Left ventricle myocardium inferior (tissue), 1 donor: ENCODE data around the gene MMP24. TPM values are rescaled to one million over a fixed set of nuclear protein-coding genes. Genes with fewer than 3 reads are reported as not detected.
A peak's percentile ranks its signal among the peaks of the same experiment; 100 is the strongest.
"Not testable (repeated sequence)": the region's sequence is repeated elsewhere in the genome, so short reads cannot be mapped to it uniquely, and the experiment has no call there.

ENCODE experiments used
- DNase-seq: peaks from one replicate; pipeline ENCODE4 v3.0.0-alpha.2; 2020
- H3K27ac ChIP-seq: fragments of 200-600 bp; replicated peaks from 2 replicates; pipeline ENCODE4 v1.8.0; 2021
- H3K27me3 ChIP-seq: fragments of 200-600 bp; 2 replicates; pipeline ENCODE4 v1.8.0; 2021; ENCODE audit warnings: low read depth
- H3K36me3 ChIP-seq: fragments of 200-600 bp; 2 replicates; pipeline ENCODE4 v1.8.0; 2021
- H3K4me1 ChIP-seq: fragments of 200-600 bp; 2 replicates; pipeline ENCODE4 v1.8.0; 2021
- H3K4me3 ChIP-seq: fragments of 200-600 bp; 2 replicates; pipeline ENCODE4 v1.8.0; 2021; ENCODE audit warnings: mild to moderate bottlenecking, moderate library complexity
- H3K9me3 ChIP-seq: fragments of 200-600 bp; replicated peaks from 2 replicates; pipeline ENCODE4 v1.8.0; 2021
- intact Hi-C: fragments of 100-400 bp; cut with micrococcal nuclease; formaldehyde crosslinking; loops from one replicate; pipeline ENCODE4 v1.11.0; 2022
- total RNA-seq: library from RNA; stranded (reverse); fragmentation: NEBNext Ultra II Directional; extraction: Animal tissue kit (Norgen Biotek cat#: 25700); gene quantifications from one replicate; pipeline ENCODE4 v1.2.1, GENCODE V29; 2021
- TF ChIP-seq, protein P1 (sequence below): fragments of 200-600 bp; IDR thresholded peaks from 2 replicates; pipeline ENCODE4 v1.8.0; 2021; ENCODE audit warnings: antibody characterized with exemption, mild to moderate bottlenecking, borderline replicate concordance
- donor health status: DM: no; HTN: yes; CAD: no; lungs with severe emphysema.

The MMP24 gene
- total RNA-seq, 1 donor from 2014 or later, result 0.25 TPM

DNA sequence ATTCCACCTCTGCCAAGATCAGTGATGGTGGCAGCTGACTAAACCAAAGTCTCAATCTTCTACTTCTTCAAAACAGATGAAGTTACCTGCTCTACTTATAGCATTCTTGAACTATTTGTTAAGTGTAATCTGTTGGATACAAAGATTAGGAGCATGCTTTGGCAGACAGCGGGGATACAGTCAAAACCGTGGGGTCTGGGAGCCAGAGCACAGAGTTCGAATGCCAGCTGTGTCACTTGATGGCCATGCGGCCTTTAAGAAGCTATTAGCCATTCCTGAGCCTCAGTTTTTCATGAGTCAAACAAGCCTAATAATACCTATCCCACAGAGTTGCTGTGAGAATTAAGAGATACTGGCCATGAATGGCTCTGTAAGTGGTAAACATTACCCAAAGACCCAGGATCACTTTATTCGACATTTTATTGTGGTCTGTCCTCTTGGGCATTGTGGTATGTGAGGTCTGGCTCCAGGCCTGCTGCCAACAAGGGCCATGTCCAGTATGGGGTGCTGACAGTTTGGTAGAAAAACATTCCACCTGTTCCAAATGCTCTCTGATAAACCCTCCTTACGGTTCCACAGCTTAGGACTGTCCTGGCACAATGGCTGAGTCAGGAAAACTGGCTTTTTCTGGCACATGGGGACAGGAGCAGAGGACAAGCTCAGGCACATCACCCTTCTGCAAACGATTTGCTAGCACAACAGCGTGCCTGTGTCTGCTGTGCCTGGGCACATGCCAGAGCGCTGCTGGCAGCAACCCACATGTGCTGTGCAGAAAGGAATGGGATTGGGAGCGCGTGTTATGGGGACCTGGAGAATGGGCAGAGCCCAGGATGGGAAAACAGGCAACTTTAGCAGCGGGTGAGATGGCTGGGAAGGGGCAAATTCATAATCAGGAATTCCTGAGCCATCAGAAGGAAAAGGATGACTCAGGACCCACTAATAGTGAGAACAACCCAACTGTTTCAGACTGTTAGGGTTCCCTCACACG lies 81.5 kb downstream of the MMP24 start:
- TF ChIP-seq, protein P1, sequence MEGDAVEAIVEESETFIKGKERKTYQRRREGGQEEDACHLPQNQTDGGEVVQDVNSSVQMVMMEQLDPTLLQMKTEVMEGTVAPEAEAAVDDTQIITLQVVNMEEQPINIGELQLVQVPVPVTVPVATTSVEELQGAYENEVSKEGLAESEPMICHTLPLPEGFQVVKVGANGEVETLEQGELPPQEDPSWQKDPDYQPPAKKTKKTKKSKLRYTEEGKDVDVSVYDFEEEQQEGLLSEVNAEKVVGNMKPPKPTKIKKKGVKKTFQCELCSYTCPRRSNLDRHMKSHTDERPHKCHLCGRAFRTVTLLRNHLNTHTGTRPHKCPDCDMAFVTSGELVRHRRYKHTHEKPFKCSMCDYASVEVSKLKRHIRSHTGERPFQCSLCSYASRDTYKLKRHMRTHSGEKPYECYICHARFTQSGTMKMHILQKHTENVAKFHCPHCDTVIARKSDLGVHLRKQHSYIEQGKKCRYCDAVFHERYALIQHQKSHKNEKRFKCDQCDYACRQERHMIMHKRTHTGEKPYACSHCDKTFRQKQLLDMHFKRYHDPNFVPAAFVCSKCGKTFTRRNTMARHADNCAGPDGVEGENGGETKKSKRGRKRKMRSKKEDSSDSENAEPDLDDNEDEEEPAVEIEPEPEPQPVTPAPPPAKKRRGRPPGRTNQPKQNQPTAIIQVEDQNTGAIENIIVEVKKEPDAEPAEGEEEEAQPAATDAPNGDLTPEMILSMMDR, result no peak
- intact Hi-C loops, result loop anchor here (10.0 kb wide), 1 partner anchor 137 kb away; no protein-coding TSS in a partner anchor

DNA sequence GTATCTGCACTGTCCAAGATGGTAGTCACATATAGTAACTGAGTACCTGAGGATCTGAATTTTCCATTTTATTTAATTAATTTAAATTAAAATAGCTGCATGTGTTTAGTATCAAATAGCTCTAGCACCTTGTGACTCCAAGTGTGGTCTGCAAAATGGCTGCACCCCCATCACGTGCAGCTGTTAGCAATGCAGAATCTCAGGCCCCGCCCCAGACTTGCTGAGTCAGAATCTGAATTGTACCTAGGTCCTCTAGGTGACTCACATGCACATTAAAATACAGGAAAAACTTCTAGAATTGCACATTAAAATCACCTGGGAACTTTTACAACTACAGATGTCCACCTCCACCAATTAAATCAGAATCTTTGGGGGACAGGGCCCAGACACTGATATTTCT lies 84.9 kb downstream of the MMP24 start:
- no peak overlapping the region for H3K4me3 ChIP-seq
- TF ChIP-seq, protein P1, result no peak
- no peaks in the 10 kb centered on the region for H3K9me3 ChIP-seq
- intact Hi-C loops, result no loop called here
- H3K27ac ChIP-seq, result no peak overlapping the region
- H3K4me1 ChIP-seq, result peaks cover 29% of the 10 kb centered on the region
- peaks cover 27% of the 10 kb centered on the region for H3K36me3 ChIP-seq
- no peak for DNase-seq
- H3K27me3 ChIP-seq, result no peaks in the 10 kb centered on the region

More for the DNA sequence above, 81.5 kb downstream of the MMP24 start:
- Histone ChIP-seq H3K4me3 (no peak overlapping the region), H3K36me3 (peaks cover 22% of the 10 kb centered on the region), H3K4me1 (peaks cover 33% of the 10 kb centered on the region), H3K27ac (peak overlapping the region; percentile 78), H3K27me3 (no peaks in the 10 kb centered on the region), H3K9me3 (no peaks in the 10 kb centered on the region)
- peak; percentile 77 for DNase-seq

DNA sequence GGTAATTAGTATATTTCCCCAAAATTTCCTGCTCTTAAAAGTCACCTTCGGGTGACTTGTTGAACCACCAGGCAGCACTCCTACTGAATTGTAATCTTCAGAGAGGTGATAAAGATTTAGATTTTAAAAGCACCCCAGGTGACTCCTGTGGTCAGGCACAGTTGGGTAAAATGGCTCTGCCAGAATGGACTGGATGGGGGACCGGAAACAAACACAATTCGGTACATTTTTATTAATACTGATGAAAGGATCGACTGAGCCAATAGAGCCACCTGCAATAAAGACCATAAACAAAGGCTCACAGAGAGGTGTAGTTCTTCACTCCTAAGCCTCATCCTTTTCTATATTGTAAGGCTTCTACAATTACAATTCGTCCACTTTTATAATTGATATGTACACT lies 85.3 kb downstream of the MMP24 start:
- Histone ChIP-seq H3K36me3 (peaks cover 27% of the 10 kb centered on the region), H3K27me3 (no peaks in the 10 kb centered on the region), H3K27ac (no peak overlapping the region), H3K4me3 (no peak overlapping the region), H3K9me3 (no peaks in the 10 kb centered on the region), H3K4me1 (peaks cover 24% of the 10 kb centered on the region)
- no peak for DNase-seq
- intact Hi-C loops, result no loop called here
- TF ChIP-seq, protein P1, result no peak

DNA sequence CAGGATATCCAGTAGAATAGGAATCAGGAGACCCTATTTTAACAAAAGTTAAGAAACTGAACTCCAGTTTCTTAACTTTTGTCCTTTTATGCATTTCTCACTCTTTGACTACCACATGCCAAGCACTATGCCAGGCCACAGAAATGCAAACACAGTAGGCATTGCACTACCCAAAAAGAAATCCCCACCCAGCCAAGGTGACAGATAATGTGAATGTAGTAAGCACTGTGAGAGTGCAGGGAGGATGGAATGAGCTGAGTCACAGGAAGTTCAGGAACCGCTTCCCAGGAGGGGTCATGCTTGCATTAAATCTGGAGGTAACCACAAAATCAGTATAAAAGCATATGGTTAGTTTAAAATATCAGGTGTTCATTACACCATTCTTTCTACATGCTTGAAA lies 85.8 kb downstream of the MMP24 start:
- intact Hi-C loops, result no loop called here
- Histone ChIP-seq H3K4me3 (no peak overlapping the region), H3K36me3 (peaks cover 27% of the 10 kb centered on the region), H3K27me3 (no peaks in the 10 kb centered on the region), H3K9me3 (no peaks in the 10 kb centered on the region), H3K27ac (no peak overlapping the region), H3K4me1 (peaks cover 19% of the 10 kb centered on the region)
- no peak for DNase-seq
- TF ChIP-seq, protein P1, result no peak

DNA sequence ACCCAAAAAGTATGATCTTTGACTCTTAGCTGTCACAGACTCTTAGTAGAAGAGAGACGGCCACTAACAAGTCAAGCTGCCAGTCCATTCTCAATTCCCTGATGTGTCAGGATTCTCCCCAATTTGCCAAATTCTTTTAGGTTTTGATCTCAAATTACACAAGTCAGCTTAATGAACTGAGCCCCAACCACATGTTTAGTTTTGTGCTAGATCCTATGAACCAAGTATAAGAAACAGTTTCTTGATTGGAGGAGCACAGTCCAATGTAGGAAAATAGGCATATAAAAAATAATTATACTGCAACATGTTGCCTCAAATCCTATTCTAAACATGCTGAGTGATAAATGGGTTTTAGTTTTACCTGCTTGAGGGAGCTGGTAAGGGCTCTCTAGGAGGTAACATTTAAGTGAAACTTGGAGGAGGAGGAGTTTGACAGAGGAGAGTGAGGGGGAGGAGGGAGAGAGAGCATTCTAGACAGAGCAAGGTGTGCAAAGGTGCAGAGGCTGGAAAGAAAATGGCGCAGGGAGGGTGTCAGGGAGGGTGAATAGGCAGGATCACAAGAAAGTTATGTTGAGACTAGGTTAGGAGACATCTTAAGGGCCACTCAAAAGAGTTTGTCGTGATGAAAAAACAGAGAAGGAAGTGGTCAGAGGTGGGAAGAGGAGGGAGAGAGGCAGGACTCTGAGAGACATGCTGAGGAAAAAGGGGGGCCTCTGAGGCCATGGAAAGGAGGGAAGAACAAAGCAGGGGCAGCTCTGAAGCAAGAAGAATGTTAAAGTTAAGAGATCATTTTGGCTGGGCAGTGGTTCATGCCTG lies 88.5 kb downstream of the MMP24 start:
- H3K27ac ChIP-seq, result no peak overlapping the region
- intact Hi-C loops, result no loop called here
- TF ChIP-seq, protein P1, result no peak
- H3K36me3 ChIP-seq, result peaks cover 21% of the 10 kb centered on the region
- no peaks in the 10 kb centered on the region for H3K9me3 ChIP-seq
- no peak for DNase-seq
- H3K4me1 ChIP-seq, result peaks cover 19% of the 10 kb centered on the region
- H3K27me3 ChIP-seq, result no peaks in the 10 kb centered on the region
- H3K4me3 ChIP-seq, result no peak overlapping the region

DNA sequence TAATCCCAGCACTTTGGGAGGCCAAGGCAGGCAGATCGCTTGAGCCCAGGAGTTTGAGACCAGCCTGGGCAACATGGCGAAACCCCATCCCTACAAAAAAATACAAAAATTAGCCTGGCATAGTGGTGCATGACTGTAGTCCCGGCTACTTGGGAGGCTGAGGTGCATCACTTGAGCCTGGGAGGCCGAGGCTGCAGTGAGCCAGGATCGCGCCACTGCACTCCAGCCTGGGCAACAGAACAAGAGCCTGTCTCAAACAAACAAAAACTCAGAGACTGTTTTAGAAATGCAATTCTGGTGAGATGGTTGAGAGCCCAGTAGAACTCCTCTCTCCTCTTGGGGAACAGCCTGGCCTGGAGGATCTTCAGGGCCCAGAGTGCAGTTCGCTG lies 89.1 kb downstream of the MMP24 start:
- H3K4me3 ChIP-seq, DNase-seq, H3K9me3 ChIP-seq, H3K27me3 ChIP-seq, H3K27ac ChIP-seq, intact Hi-C loops: not testable (repeated sequence)
- H3K4me1 ChIP-seq, result peaks cover 19% of the 10 kb centered on the region
- H3K36me3 ChIP-seq, result peaks cover 21% of the 10 kb centered on the region
